CD8-positive, alpha-beta memory T cell (primary cell): ENCODE measurements around the gene KRCC1. TPM values are rescaled to one million over a fixed set of nuclear protein-coding genes. Genes with fewer than 3 reads are reported as not detected.

ENCODE experiments used
- CTCF ChIA-PET: fragments of 350-600 bp; sonication (Branson Sonifier 250); formaldehyde crosslinking; loops from one replicate; lab custom pipeline; 2021; ENCODE audit warnings: antibody characterized with exemption; lab: Charles Lee
- POLR2A ChIA-PET: fragments of 350-600 bp; sonication (Branson Sonifier 250); formaldehyde crosslinking; loops from one replicate; lab custom pipeline; 2021; ENCODE audit warnings: antibody characterized with exemption; lab: Charles Lee
- DNase-seq, 5 donors: peaks; one replicate each; pipeline versions ENCODE4 v3.0.0 to v3.0.0-alpha.2; 2020 to 2022; ENCODE audit warnings: mixed read lengths in 1 of 5
- H3K27ac ChIP-seq: one replicate; pipeline ENCODE4 v1.7.0; 2013; ENCODE audit warnings: low read depth, mild to moderate bottlenecking, low read length, moderate library complexity
- H3K27me3 ChIP-seq: 2 replicates; pipeline ENCODE4 v1.7.0; 2013; ENCODE audit warnings: low read length, mild to moderate bottlenecking; ENCODE audit not compliant: insufficient read depth, poor library complexity, severe bottlenecking
- H3K36me3 ChIP-seq: 2 replicates; pipeline ENCODE4 v1.7.0; 2013; ENCODE audit warnings: mild to moderate bottlenecking, low read length, moderate library complexity; ENCODE audit not compliant: insufficient read depth
- H3K4me1 ChIP-seq: 2 replicates; pipeline ENCODE4 v1.7.0; 2013; ENCODE audit warnings: mild to moderate bottlenecking, low read length, moderate library complexity; ENCODE audit not compliant: insufficient read depth
- H3K4me3 ChIP-seq: 2 replicates; pipeline ENCODE4 v1.7.0; 2013; ENCODE audit warnings: mild to moderate bottlenecking, low read length
- H3K9me3 ChIP-seq: 2 replicates; pipeline ENCODE4 v1.7.0; 2013; ENCODE audit warnings: mild to moderate bottlenecking, low read length
- H3K27ac Mint-ChIP-seq, 8 donors: one replicate each; pipeline ENCODE4 v1.8.0; 2020 to 2021; ENCODE audit warnings: mixed read lengths in 8 of 8, mild to moderate bottlenecking in 6 of 8, inconsistent platforms in 3 of 8, moderate library complexity in 3 of 8
- H3K27me3 Mint-ChIP-seq, 2 donors: one replicate each; pipeline ENCODE4 v1.8.0; 2020 to 2021; ENCODE audit warnings: mixed read lengths in 2 of 2, mild to moderate bottlenecking in 1 of 2, moderate library complexity in 1 of 2
- H3K36me3 Mint-ChIP-seq, 3 donors: one replicate each; pipeline ENCODE4 v1.8.0; 2020 to 2021; ENCODE audit warnings: mixed read lengths in 3 of 3, inconsistent platforms in 1 of 3, mild to moderate bottlenecking in 1 of 3
- H3K4me1 Mint-ChIP-seq, 3 donors: one replicate each; pipeline ENCODE4 v1.8.0; 2020 to 2021; ENCODE audit warnings: mixed read lengths in 3 of 3, inconsistent platforms in 1 of 3, mild to moderate bottlenecking in 1 of 3
- H3K4me3 Mint-ChIP-seq, 7 donors: one replicate each; pipeline ENCODE4 v1.8.0; 2020 to 2021; ENCODE audit warnings: mixed read lengths in 7 of 7, mild to moderate bottlenecking in 6 of 7, moderate library complexity in 4 of 7, inconsistent platforms in 2 of 7
- H3K9me3 Mint-ChIP-seq, 5 donors: one replicate each; pipeline ENCODE4 v1.8.0; 2020 to 2022; ENCODE audit warnings: mixed read lengths in 5 of 5, mild to moderate bottlenecking in 3 of 5, moderate library complexity in 2 of 5, inconsistent platforms in 1 of 5
- polyA plus RNA-seq: library from polyadenylated mRNA; unstranded; fragments of 300-500 nt; fragmentation: Illumina TruSeq; gene quantifications from one replicate; pipeline ENCODE4 v1.2.3, GENCODE V29; 2021
- total RNA-seq, 2 experiments: library from RNA; stranded (reverse); gene quantifications; one replicate each; pipeline ENCODE4 v1.2.3, GENCODE V29; 2021

The KRCC1 gene
- total and polyA plus RNA-seq, 3 experiments from 2014 or later, result 14.1 to 41.3 (median 14.8) TPM

DNA sequence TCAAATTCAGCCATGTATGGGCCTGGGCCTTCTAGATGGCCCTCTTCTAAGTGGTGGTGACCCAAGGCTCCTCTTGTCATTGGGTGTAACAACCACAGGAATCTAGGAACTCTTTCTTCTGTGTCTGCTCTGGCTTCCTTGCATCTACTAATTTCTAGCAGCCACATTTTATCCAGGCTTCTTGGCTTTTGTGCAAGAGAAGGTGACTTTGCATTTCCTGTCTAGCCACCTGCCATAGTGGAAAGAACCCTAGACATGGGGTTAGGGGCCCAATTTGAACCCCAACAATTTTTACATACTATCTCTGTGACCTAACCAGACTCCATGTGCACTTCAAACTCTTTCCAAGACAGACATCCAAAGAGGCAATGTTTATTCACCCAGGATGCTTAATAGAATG lies 37.2 kb upstream of the KRCC1 start:
- ChIA-PET POLR2A (interaction anchor here (0.5 kb wide), 1 partner anchor 77 kb away, joined by 3 read pairs; no protein-coding TSS in a partner anchor), CTCF (no interaction called here)
- H3K36me3 ChIP-seq, result no peaks in the 10 kb centered on the region
- H3K9me3 ChIP-seq, result no peaks in the 10 kb centered on the region
- no peak overlapping the region for H3K4me3 ChIP-seq
- Mint-ChIP-seq H3K36me3 (no peaks in the 10 kb centered on the region), H3K4me3 (no peak overlapping the region), H3K9me3 (no peaks in the 10 kb centered on the region), H3K27me3 (peaks cover 0 to 5% of the 10 kb centered on the region in 2 donors), H3K4me1 (peaks cover 11 to 15% (median 11%) of the 10 kb centered on the region in 3 donors), H3K27ac (no peak overlapping the region)
- DNase-seq, result no peak
- H3K4me1 ChIP-seq, result peaks cover 15% of the 10 kb centered on the region
- H3K27me3 ChIP-seq, result no peaks in the 10 kb centered on the region
- H3K27ac ChIP-seq, result no peak overlapping the region

DNA sequence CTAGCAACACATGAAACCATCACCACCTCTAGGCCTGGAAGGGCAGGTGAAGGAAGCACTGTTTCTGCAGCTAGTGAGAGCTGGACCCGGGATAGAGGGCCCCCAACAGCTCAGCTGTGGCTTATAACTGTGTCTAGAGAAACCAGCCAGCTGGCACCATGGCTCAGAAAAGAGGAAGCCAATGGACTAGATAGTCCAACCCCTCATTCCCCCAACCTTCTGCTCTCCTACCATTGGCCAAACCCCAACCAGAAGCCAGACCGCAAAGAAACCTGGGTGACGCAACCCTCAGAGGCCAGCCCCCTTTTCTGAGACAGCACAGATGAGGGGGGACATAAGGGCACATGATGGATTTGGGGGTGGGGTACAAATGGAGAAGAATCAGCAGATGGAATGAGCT lies 36.4 kb upstream of the KRCC1 start:
- CTCF ChIA-PET, result no interaction called here
- Histone ChIP-seq H3K27me3 (no peaks in the 10 kb centered on the region), H3K27ac (no peak overlapping the region), H3K4me1 (peaks cover 15% of the 10 kb centered on the region), H3K36me3 (no peaks in the 10 kb centered on the region), H3K9me3 (no peaks in the 10 kb centered on the region), H3K4me3 (no peak overlapping the region)
- H3K4me3 Mint-ChIP-seq, result no peak overlapping the region
- POLR2A ChIA-PET, result no interaction called here
- no peaks in the 10 kb centered on the region for H3K36me3 Mint-ChIP-seq
- H3K27ac Mint-ChIP-seq, result no peak overlapping the region
- H3K4me1 Mint-ChIP-seq, result peaks cover 11 to 15% (median 11%) of the 10 kb centered on the region in 3 donors
- no peaks in the 10 kb centered on the region for H3K9me3 Mint-ChIP-seq
- no peak for DNase-seq
- H3K27me3 Mint-ChIP-seq, result peaks cover 0 to 5% of the 10 kb centered on the region in 2 donors

GRCh38 chr2:88090446-88091283 lies 35.1 kb upstream of the KRCC1 start:
- peak in 1 of 5 donors; percentile 20 for DNase-seq
- ChIA-PET CTCF (interaction anchor here (1.6 kb wide), 1 partner anchor 30 kb away, joined by 4 read pairs; no protein-coding TSS in a partner anchor), POLR2A (no interaction called here)
- H3K36me3 ChIP-seq, result no peaks in the 10 kb centered on the region
- H3K4me1 ChIP-seq, result peaks cover 15% of the 10 kb centered on the region
- H3K27ac ChIP-seq, result no peak overlapping the region
- Mint-ChIP-seq H3K36me3 (no peaks in the 10 kb centered on the region), H3K27me3 (peaks cover 0 to 5% of the 10 kb centered on the region in 2 donors), H3K4me3 (no peak overlapping the region), H3K9me3 (no peaks in the 10 kb centered on the region), H3K4me1 (peaks cover 11 to 15% (median 11%) of the 10 kb centered on the region in 3 donors), H3K27ac (peak overlapping the region in 4 of 8 donors; percentile 39 to 91 (median 62))
- H3K4me3 ChIP-seq, result no peak overlapping the region
- H3K27me3 ChIP-seq, result no peaks in the 10 kb centered on the region
- no peaks in the 10 kb centered on the region for H3K9me3 ChIP-seq

DNA sequence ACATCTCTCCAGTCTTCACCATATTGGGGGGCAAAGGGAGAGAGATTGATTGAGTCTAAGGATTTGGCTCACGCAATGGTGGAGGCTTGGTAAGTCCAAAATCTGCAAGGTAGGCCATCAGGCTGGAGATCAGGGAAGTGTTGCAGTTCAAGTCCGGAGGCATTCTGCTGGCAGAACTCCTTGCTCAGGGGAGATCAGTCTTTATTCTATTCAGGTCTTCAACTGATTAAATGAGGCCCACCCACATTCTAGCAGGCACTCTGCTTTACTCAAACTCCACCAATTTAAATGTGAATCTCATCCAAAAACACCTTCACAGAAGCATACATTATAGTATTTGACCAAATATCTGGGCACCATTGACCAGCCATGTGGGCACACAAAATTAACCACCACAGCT lies 33.4 kb upstream of the KRCC1 start:
- Mint-ChIP-seq H3K9me3 (no peaks in the 10 kb centered on the region), H3K27ac (no peak overlapping the region), H3K27me3 (peaks cover 0 to 3% of the 10 kb centered on the region in 2 donors), H3K4me3 (no peak overlapping the region), H3K36me3 (no peaks in the 10 kb centered on the region), H3K4me1 (peaks cover 11 to 15% (median 11%) of the 10 kb centered on the region in 3 donors)
- H3K27me3 ChIP-seq, result no peaks in the 10 kb centered on the region
- H3K27ac ChIP-seq, result no peak overlapping the region
- H3K4me3 ChIP-seq, result no peak overlapping the region
- ChIA-PET POLR2A (interaction anchor here (0.7 kb wide), 1 partner anchor 12 kb away, joined by 4 read pairs; no protein-coding TSS in a partner anchor), CTCF (interaction anchor here (1.6 kb wide), 1 partner anchor 28 kb away, joined by 4 read pairs; no protein-coding TSS in a partner anchor)
- H3K9me3 ChIP-seq, result no peaks in the 10 kb centered on the region
- no peak for DNase-seq
- H3K4me1 ChIP-seq, result peaks cover 15% of the 10 kb centered on the region
- H3K36me3 ChIP-seq, result no peaks in the 10 kb centered on the region

DNA sequence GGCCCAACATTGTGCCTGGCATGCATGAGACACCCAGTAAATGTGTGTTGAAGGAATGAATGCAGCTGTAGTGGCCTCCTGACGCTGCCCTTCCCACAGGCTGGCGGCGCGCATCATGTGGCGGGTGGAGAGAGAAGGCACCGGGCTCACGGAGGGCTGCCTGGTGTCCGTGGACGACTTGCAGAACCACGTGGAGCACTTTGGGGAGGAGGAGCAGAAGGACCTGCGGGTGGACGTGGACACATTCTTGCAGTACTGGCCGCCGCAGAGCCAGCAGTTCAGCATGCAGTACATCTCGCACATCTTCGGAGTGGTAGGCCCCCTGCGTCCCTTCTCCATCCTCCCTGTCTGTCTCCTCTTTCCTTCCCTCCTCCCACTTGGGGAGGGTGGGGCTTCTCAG lies 32.2 kb upstream of the KRCC1 start:
- Histone ChIP-seq H3K27me3 (no peaks in the 10 kb centered on the region), H3K36me3 (no peaks in the 10 kb centered on the region), H3K4me3 (no peak overlapping the region), H3K27ac (no peak overlapping the region), H3K9me3 (no peaks in the 10 kb centered on the region), H3K4me1 (peaks cover 15% of the 10 kb centered on the region)
- Mint-ChIP-seq H3K4me1 (peaks cover 11 to 15% (median 11%) of the 10 kb centered on the region in 3 donors), H3K36me3 (no peaks in the 10 kb centered on the region), H3K27ac (no peak overlapping the region), H3K27me3 (peaks cover 0 to 6% of the 10 kb centered on the region in 2 donors), H3K4me3 (no peak overlapping the region), H3K9me3 (no peaks in the 10 kb centered on the region)
- DNase-seq, result no peak
- POLR2A ChIA-PET, result no interaction called here
- CTCF ChIA-PET, result interaction anchor here (0.8 kb wide), 1 partner anchor 26 kb away, joined by 3 read pairs; no protein-coding TSS in a partner anchor

- Mint-ChIP-seq H3K27me3 (peaks cover 0 to 7% of the 10 kb centered on the region in 2 donors), H3K27ac (no peak overlapping the region), H3K36me3 (no peaks in the 10 kb centered on the region), H3K4me3 (no peak overlapping the region), H3K4me1 (peaks cover 11 to 15% (median 11%) of the 10 kb centered on the region in 3 donors), H3K9me3 (no peaks in the 10 kb centered on the region)
- DNase-seq, result no peak
- peaks cover 15% of the 10 kb centered on the region for H3K4me1 ChIP-seq
- no peak overlapping the region for H3K27ac ChIP-seq
- H3K4me3 ChIP-seq, result no peak overlapping the region
- H3K27me3 ChIP-seq, result no peaks in the 10 kb centered on the region
- POLR2A ChIA-PET, result no interaction called here
- H3K9me3 ChIP-seq, result no peaks in the 10 kb centered on the region
- H3K36me3 ChIP-seq, result no peaks in the 10 kb centered on the region
- CTCF ChIA-PET, result interaction anchor here (0.8 kb wide), 1 partner anchor 25 kb away, joined by 3 read pairs; no protein-coding TSS in a partner anchor
Observed at GRCh38 chr2:88087073-88087472, 31.5 kb upstream of the KRCC1 start.

- Mint-ChIP-seq H3K27me3 (peaks cover 0 to 11% of the 10 kb centered on the region in 2 donors), H3K27ac (no peak overlapping the region), H3K9me3 (no peaks in the 10 kb centered on the region), H3K4me1 (peaks cover 11 to 15% (median 11%) of the 10 kb centered on the region in 3 donors), H3K36me3 (no peaks in the 10 kb centered on the region), H3K4me3 (no peak overlapping the region)
- no peak overlapping the region for H3K27ac ChIP-seq
- ChIA-PET CTCF (no interaction called here), POLR2A (no interaction called here)
- no peaks in the 10 kb centered on the region for H3K9me3 ChIP-seq
- no peaks in the 10 kb centered on the region for H3K36me3 ChIP-seq
- DNase-seq, result no peak
- peaks cover 15% of the 10 kb centered on the region for H3K4me1 ChIP-seq
- no peak overlapping the region for H3K4me3 ChIP-seq
- H3K27me3 ChIP-seq, result no peaks in the 10 kb centered on the region
Observed at GRCh38 chr2:88086401-88086800, 30.8 kb upstream of the KRCC1 start.

DNA sequence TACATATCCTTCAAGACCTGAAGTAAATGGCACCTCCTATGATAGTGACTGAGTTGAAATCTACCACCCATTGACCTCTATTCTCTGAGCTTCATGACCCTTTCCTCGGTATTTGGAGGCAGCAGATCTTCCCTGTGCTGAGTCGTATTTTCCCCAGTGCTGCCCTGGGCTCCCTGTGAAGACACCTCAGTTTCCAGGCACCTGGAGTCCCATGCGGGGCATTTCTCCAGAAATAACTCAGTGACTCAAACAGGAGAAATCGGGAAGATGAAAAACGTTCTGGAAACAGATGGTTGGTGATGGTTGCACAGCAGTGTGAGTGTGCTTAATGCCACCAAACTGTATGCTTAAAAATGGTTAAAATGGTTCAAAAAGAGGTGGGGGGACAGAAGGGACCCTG lies 30.0 kb upstream of the KRCC1 start:
- POLR2A ChIA-PET, result no interaction called here
- H3K4me3 Mint-ChIP-seq, result no peak overlapping the region

More for the DNA sequence above, 30.0 kb upstream of the KRCC1 start:
- H3K4me1 Mint-ChIP-seq, result peaks cover 5 to 8% (median 7%) of the 10 kb centered on the region in 3 donors
- H3K36me3 ChIP-seq, result no peaks in the 10 kb centered on the region
- peak overlapping the region in 1 of 8 donors; percentile 48 for H3K27ac Mint-ChIP-seq
- CTCF ChIA-PET, result no interaction called here
- H3K27me3 ChIP-seq, result no peaks in the 10 kb centered on the region
- H3K4me3 ChIP-seq, result no peak overlapping the region
- H3K9me3 ChIP-seq, result no peaks in the 10 kb centered on the region
- H3K27ac ChIP-seq, result no peak overlapping the region
- H3K36me3 Mint-ChIP-seq, result no peaks in the 10 kb centered on the region
- peaks cover 0 to 11% of the 10 kb centered on the region in 2 donors for H3K27me3 Mint-ChIP-seq
- DNase-seq, result no peak
- peaks cover 8% of the 10 kb centered on the region for H3K4me1 ChIP-seq
- no peaks in the 10 kb centered on the region for H3K9me3 Mint-ChIP-seq
